Subcutaneous adipose tissue (tissue), 4 donors: ENCODE data around the gene PTN. TPM values are rescaled to one million over a fixed set of nuclear protein-coding genes. Genes with fewer than 3 reads are reported as not detected.

ENCODE experiments used
- CTCF ChIP-seq: fragments of 450-650 bp; IDR thresholded peaks from one replicate; pipeline ENCODE4 v1.5.1; 2016; ENCODE audit warnings: low read depth, mild to moderate bottlenecking, control low read depth, antibody characterized with exemption, moderate library complexity
- small RNA-seq: library from RNA; depleted of rRNA; stranded (forward); fragments of <200 nt; gene quantifications from one replicate; pipeline ENCODE3, GENCODE V24; 2016
- total RNA-seq, 4 donors: library from RNA; depleted of rRNA; stranded (reverse); fragments of >200 nt; gene quantifications; one replicate each; pipeline ENCODE4 v1.1.0, GENCODE V29; 2016

The PTN gene
- total RNA-seq, 4 donors from 2014 or later: 2.5 TPM; not detected in 3

GRCh38 chr7:137204246-137204645, 139.3 kb downstream of the PTN start:
- TF ChIP-seq CTCF: no peak

GRCh38 chr7:137203351-137203750, 140.2 kb downstream of the PTN start:
- no peak for TF ChIP-seq CTCF

- no peak for TF ChIP-seq CTCF
Observed at GRCh38 chr7:137196648-137197047, 146.9 kb downstream of the PTN start.

- TF ChIP-seq CTCF: no peak
Observed at GRCh38 chr7:137195996-137196395, 147.5 kb downstream of the PTN start.

Small RNAs within 50 kb of the gene (small RNA-seq; reads per million reads assigned to genes)
- gene RF00136: 0.85 reads per million
